HepG2 (cell line): ENCODE data around the gene CCT5. TPM values are rescaled to one million over a fixed set of nuclear protein-coding genes. Genes with fewer than 3 reads are reported as not detected.

Experiments
- ATAC-seq: fragments of 200-7000 bp; cut with Tn5 transposase; 3 replicates; pipeline ENCODE4 v1.9.1; 2020; ENCODE audit warnings: mild to moderate bottlenecking, moderate library complexity
- BruUV-seq: library from RNA; stranded (reverse); fragments of 400-500 nt; replicated peaks from 2 replicates; lab custom pipeline; 2021; lab: Mats Ljungman, UMichigan
- CTCF ChIA-PET: fragments of 300-600 bp; formaldehyde crosslinking; extraction: SDS; loops from one replicate; lab custom pipeline; 2021; ENCODE audit warnings: low total read pairs, inconsistent platforms, low intra/inter-chr PET ratio; lab: Yijun Ruan, JAX
- POLR2A ChIA-PET: fragments of 350-600 bp; sonication (Branson Sonifier 250); formaldehyde crosslinking; loops from one replicate; lab custom pipeline; 2020; ENCODE audit warnings: antibody characterized with exemption, inconsistent platforms; lab: Yijun Ruan, JAX
- DNase-seq: peaks from one replicate; pipeline ENCODE4 v3.0.0-alpha.2; 2015; ENCODE audit warnings: low spot score
- FAIRE-seq: peaks from 3 replicates; lab custom pipeline; 2011; peaks lifted over from hg19 to GRCh38; lab: Jason Lieb, UNC
- H2AFZ ChIP-seq: one replicate; pipeline ENCODE4 v1.6.1; 2011; ENCODE audit warnings: low read length, inconsistent platforms
- H3K27ac ChIP-seq: fragments of 300-600 bp; 3 replicates; pipeline ENCODE4 v1.8.0; 2011; ENCODE audit warnings: mixed run types, mild to moderate bottlenecking, mixed read lengths, low read length, inconsistent platforms; ENCODE audit not compliant: insufficient read depth; ENCODE audit errors: extremely low read length
- H3K27me3 ChIP-seq, 2 experiments: fragments of 200-600 bp in 1 of 2; 2 replicates in 1 of 2; 3 replicates in 1 of 2; pipeline versions ENCODE4 v1.6.0 to v1.8.0; 2011; ENCODE audit warnings: low read length in 2 of 2, mild to moderate bottlenecking in 2 of 2, moderate library complexity in 2 of 2, inconsistent platforms in 1 of 2; ENCODE audit not compliant: insufficient read depth in 2 of 2, control insufficient read depth in 1 of 2
- H3K36me3 ChIP-seq, 2 experiments: fragments of 200-600 bp in 1 of 2; replicated peaks in 1 of 2; 2 replicates in 1 of 2; 3 replicates in 1 of 2; pipeline versions ENCODE4 v1.5.1 to v1.8.0; 2011; ENCODE audit warnings: low read length in 2 of 2, inconsistent platforms in 1 of 2; ENCODE audit not compliant: insufficient read depth in 2 of 2, control insufficient read depth in 1 of 2
- H3K4me1 ChIP-seq: 2 replicates; pipeline ENCODE4 v1.5.1; 2012; ENCODE audit warnings: low read length, inconsistent platforms; ENCODE audit not compliant: insufficient read depth
- H3K4me2 ChIP-seq: 2 replicates; pipeline ENCODE4 v1.6.0; 2011; ENCODE audit warnings: low read depth, low read length, inconsistent platforms
- H3K4me3 ChIP-seq, 3 experiments: fragments of 200-600 bp in 1 of 3; sonication (generic), shearing (Covaris generic) in 1 of 3; replicated peaks in 1 of 3; 2 replicates each; pipeline ENCODE4 v1.5.1; 2011 to 2016; ENCODE audit warnings: low read length in 3 of 3, inconsistent platforms in 2 of 3, low read depth in 2 of 3, mild to moderate bottlenecking in 2 of 3, control low read depth in 1 of 3, mixed read lengths in 1 of 3; ENCODE audit not compliant: insufficient read depth in 1 of 3
- H3K79me2 ChIP-seq: one replicate; pipeline ENCODE4 v1.6.1; 2011; ENCODE audit warnings: low read length, inconsistent platforms; ENCODE audit not compliant: insufficient read depth
- H3K9ac ChIP-seq: 2 replicates; pipeline ENCODE4 v1.6.0; 2011; ENCODE audit warnings: mild to moderate bottlenecking, low read depth, low read length, inconsistent platforms; ENCODE audit not compliant: insufficient read depth
- H3K9me3 ChIP-seq: 2 replicates; pipeline ENCODE4 v1.5.1; 2012; ENCODE audit warnings: mild to moderate bottlenecking, low read length
- H4K20me1 ChIP-seq: 2 replicates; pipeline ENCODE4 v1.6.0; 2011; ENCODE audit warnings: inconsistent platforms, mild to moderate bottlenecking, low read length, moderate library complexity; ENCODE audit not compliant: insufficient read depth
- CBX1 ChIP-seq: IDR thresholded peaks from one replicate; pipeline ENCODE4 v1.6.1; 2016; ENCODE audit warnings: antibody characterized with exemption, low read depth
- ETV6 ChIP-seq: sonication (generic); formaldehyde crosslinking; conservative IDR thresholded peaks from 2 replicates; pipeline ENCODE4 v1.4.0; 2020; ENCODE audit warnings: missing genetic modification reagents
- FOXJ3 ChIP-seq: sonication (generic); formaldehyde crosslinking; IDR thresholded peaks from 2 replicates; pipeline ENCODE4 v1.4.0; 2020; ENCODE audit warnings: missing genetic modification reagents, mild to moderate bottlenecking, borderline replicate concordance
- HNRNPK ChIP-seq: fragments of 200-400 bp; formaldehyde crosslinking; IDR thresholded peaks from 2 replicates; pipeline ENCODE4 v1.6.1; 2018; ENCODE audit warnings: low read length, low read depth, moderate library complexity, mild to moderate bottlenecking; ENCODE audit not compliant: poor library complexity, severe bottlenecking
- KDM5A ChIP-seq: fragments of 200-600 bp; sonication (generic); IDR thresholded peaks from 2 replicates; pipeline ENCODE4 v1.7.0; 2018; ENCODE audit warnings: antibody characterized with exemption, mild to moderate bottlenecking, low read length, borderline replicate concordance
- RARG ChIP-seq: sonication (generic); formaldehyde crosslinking; IDR thresholded peaks from 2 replicates; pipeline ENCODE4 v1.4.0; 2020; ENCODE audit warnings: low read depth, mild to moderate bottlenecking, missing genetic modification reagents
- SCMH1 ChIP-seq: sonication (generic); formaldehyde crosslinking; IDR thresholded peaks from 2 replicates; pipeline ENCODE4 v1.9.0; 2021; ENCODE audit warnings: missing genetic modification reagents, mild to moderate bottlenecking, borderline replicate concordance
- SOX5 ChIP-seq: IDR thresholded peaks from 2 replicates; pipeline ENCODE4 v1.6.1; 2016; ENCODE audit warnings: borderline replicate concordance
- SP140L ChIP-seq: sonication (generic); formaldehyde crosslinking; IDR thresholded peaks from 2 replicates; pipeline ENCODE4 v1.4.0; 2020; ENCODE audit warnings: missing genetic modification reagents, borderline replicate concordance
- ZMYM2 ChIP-seq: sonication (generic); formaldehyde crosslinking; IDR thresholded peaks from 2 replicates; pipeline ENCODE4 v1.8.0; 2022; ENCODE audit warnings: mild to moderate bottlenecking, missing genetic modification reagents
- ZNF143 ChIP-seq: sonication (generic); formaldehyde crosslinking; IDR thresholded peaks from 2 replicates; pipeline ENCODE4 v1.4.0; 2020; ENCODE audit warnings: missing genetic modification reagents
- ZNF205 ChIP-seq: IDR thresholded peaks from 2 replicates; pipeline ENCODE4 v1.6.1; 2018; ENCODE audit warnings: missing biosample characterization, missing genetic modification reagents
- ZNF230 ChIP-seq: sonication (generic); formaldehyde crosslinking; IDR thresholded peaks from 2 replicates; pipeline ENCODE4 v1.4.0; 2020; ENCODE audit warnings: mild to moderate bottlenecking, missing genetic modification reagents
- ZNF234 ChIP-seq: sonication (generic); formaldehyde crosslinking; conservative IDR thresholded peaks from 2 replicates; pipeline ENCODE4 v1.5.1; 2020; ENCODE audit warnings: mild to moderate bottlenecking, missing genetic modification reagents
- ZNF30 ChIP-seq: sonication (generic); formaldehyde crosslinking; IDR thresholded peaks from 2 replicates; pipeline ENCODE4 v1.5.0; 2020; ENCODE audit warnings: mild to moderate bottlenecking, missing genetic modification reagents
- ZNF337 ChIP-seq: sonication (generic); formaldehyde crosslinking; IDR thresholded peaks from 2 replicates; pipeline ENCODE4 v1.5.1; 2020; ENCODE audit warnings: missing genetic modification reagents, low read depth, mild to moderate bottlenecking, borderline replicate concordance
- ZNF350 ChIP-seq: sonication (generic); formaldehyde crosslinking; IDR thresholded peaks from 2 replicates; pipeline ENCODE4 v1.4.0; 2020; ENCODE audit warnings: mild to moderate bottlenecking, low read depth, missing genetic modification reagents, borderline replicate concordance
- ZNF766 ChIP-seq: sonication (generic); formaldehyde crosslinking; IDR thresholded peaks from 2 replicates; pipeline ENCODE4 v1.5.0; 2020; ENCODE audit warnings: missing genetic modification reagents, borderline replicate concordance
- ZSCAN31 ChIP-seq: sonication (generic); formaldehyde crosslinking; IDR thresholded peaks from 2 replicates; pipeline ENCODE4 v1.5.0; 2020; ENCODE audit warnings: low read depth, mild to moderate bottlenecking, missing genetic modification reagents
- WGBS: methylation state at CpG from one replicate; pipeline ENCODE4 v1.1.6; 2017; ENCODE audit warnings: low lambda C conversion rate; 5-methylcytosine and 5-hydroxymethylcytosine counted together
- in situ Hi-C: cut with HindIII; loops from 2 replicates; pipeline ENCODE4 v1.10.0; 2017; ENCODE audit warnings: low pct_unique_long_range_greater_than_20kb; ENCODE audit not compliant: extremely low pct_ligation_motif_present
- intact Hi-C: fragments of 100-400 bp; cut with micrococcal nuclease; formaldehyde crosslinking; loops from one replicate; pipeline ENCODE4 v1.10.0; 2022; ENCODE audit not compliant: unreplicated experiment
- polyA plus RNA-seq, 8 experiments: library from polyadenylated mRNA; depleted of rRNA in 3 of 8; stranded (reverse) in 7 of 8; unstranded in 1 of 8; fragments of >200 nt; fragmentation: Illumina TruSeq in 4 of 8; extraction: Trizol in 4 of 8; gene quantifications; 2 replicates each; pipeline versions ENCODE4 v1.2.1 to v1.2.3, GENCODE V29; 2011 to 2016; ENCODE audit warnings: low read depth in 4 of 8, missing spikeins in 1 of 8, mixed read lengths in 1 of 8; ENCODE audit not compliant: insufficient read depth in 1 of 8
- total RNA-seq, 5 experiments: library from RNA; depleted of rRNA; stranded (reverse); fragments of >200 nt; fragmentation: Illumina TruSeq; extraction: Trizol; gene quantifications; 2 replicates each; pipeline ENCODE4 v1.2.3, GENCODE V29; 2016; ENCODE audit warnings: low read depth in 1 of 5
- TF ChIP-seq, protein P1 (sequence below): sonication (generic); formaldehyde crosslinking; IDR thresholded peaks from 2 replicates; pipeline ENCODE4 v1.5.0; 2020; ENCODE audit warnings: mild to moderate bottlenecking, missing genetic modification reagents, moderate library complexity

The CCT5 gene
- total and polyA plus RNA-seq, 2 of the 13 experiments (the other 11 are each of a cell fraction or from before 2014, with no cell fraction given): 319 to 708 TPM

DNA sequence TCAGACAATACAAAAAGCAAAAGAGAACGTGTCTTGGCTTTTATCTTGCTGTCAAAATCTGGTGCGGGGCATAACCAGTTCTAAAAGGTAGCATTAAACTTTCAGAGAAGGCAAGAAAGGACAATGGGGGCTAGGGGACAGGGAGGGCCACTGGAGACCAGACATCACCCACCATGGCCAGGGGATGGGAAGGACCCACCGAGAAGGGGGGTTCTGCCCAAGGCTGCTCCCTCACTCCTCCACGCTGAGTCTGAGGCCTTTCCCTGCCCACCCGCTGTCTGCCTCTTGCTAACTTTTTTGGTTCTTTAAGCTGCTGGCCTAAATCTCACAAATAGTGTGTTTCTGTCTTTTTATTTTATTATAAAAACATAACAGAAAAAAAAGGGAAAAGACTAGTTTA is 34.0 kb upstream of the CCT5 start (continued):
- TF ChIP-seq ZNF143: no peak

DNA sequence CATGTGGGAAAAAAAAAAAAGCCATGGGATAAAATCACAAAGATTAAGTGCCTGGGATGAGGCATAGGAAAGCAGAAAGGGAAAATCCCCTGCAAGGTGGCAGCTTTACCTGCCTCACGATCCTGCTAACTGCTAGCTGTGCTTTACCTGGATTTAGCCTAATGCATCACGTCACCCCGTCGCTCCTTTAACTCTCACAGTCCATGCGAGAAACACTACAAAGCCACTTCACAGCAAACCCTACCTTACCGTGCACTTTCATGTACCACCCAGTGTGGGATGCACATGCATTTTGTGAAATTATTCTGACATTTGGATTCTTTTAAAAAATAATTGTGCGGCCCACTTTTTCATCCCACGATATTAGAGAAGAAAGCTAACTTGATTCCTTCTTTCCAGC is 31.4 kb upstream of the CCT5 start:
- Histone ChIP-seq H3K4me2 (no peak overlapping the region), H3K9me3 (no peaks in the 10 kb centered on the region), H3K4me3 (no peak overlapping the region), H3K4me1 (no peaks in the 10 kb centered on the region), H4K20me1 (no peaks in the 10 kb centered on the region), H3K27me3 (no peaks in the 10 kb centered on the region), H3K36me3 (no peaks in the 10 kb centered on the region), H2AFZ (no peak overlapping the region), H3K79me2 (no peaks in the 10 kb centered on the region), H3K9ac (no peak overlapping the region), H3K27ac (no peak overlapping the region)
- no TSS peak for BruUV-seq
- 87% methylated on average over 8 of the region's 8 CpGs for WGBS
- POLR2A ChIA-PET: no interaction called here
- ATAC-seq (no peak), FAIRE-seq (no peak), DNase-seq (no peak)
- no peak for TF ChIP-seq ZNF766 (CRISPR knock-in tag)
- TF ChIP-seq ZNF230: no peak
- no peak for TF ChIP-seq FOXJ3 (CRISPR knock-in tag)
- TF ChIP-seq ZNF350 (CRISPR knock-in tag): no peak
- TF ChIP-seq, protein P1, sequence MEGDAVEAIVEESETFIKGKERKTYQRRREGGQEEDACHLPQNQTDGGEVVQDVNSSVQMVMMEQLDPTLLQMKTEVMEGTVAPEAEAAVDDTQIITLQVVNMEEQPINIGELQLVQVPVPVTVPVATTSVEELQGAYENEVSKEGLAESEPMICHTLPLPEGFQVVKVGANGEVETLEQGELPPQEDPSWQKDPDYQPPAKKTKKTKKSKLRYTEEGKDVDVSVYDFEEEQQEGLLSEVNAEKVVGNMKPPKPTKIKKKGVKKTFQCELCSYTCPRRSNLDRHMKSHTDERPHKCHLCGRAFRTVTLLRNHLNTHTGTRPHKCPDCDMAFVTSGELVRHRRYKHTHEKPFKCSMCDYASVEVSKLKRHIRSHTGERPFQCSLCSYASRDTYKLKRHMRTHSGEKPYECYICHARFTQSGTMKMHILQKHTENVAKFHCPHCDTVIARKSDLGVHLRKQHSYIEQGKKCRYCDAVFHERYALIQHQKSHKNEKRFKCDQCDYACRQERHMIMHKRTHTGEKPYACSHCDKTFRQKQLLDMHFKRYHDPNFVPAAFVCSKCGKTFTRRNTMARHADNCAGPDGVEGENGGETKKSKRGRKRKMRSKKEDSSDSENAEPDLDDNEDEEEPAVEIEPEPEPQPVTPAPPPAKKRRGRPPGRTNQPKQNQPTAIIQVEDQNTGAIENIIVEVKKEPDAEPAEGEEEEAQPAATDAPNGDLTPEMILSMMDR (CRISPR knock-in tag): no peak
- TF ChIP-seq ETV6 (CRISPR knock-in tag): no peak
- TF ChIP-seq SCMH1 (CRISPR knock-in tag): no peak
- TF ChIP-seq SP140L (CRISPR knock-in tag): no peak
- no peak for TF ChIP-seq ZNF30 (CRISPR knock-in tag)
- TF ChIP-seq KDM5A: no peak
- TF ChIP-seq ZNF234 (CRISPR knock-in tag): no peak
- TF ChIP-seq ZNF337 (CRISPR knock-in tag): no peak
- no peak for TF ChIP-seq ZSCAN31 (CRISPR knock-in tag)
- no peak for TF ChIP-seq RARG (CRISPR knock-in tag)
- no peak for TF ChIP-seq CBX1
- no peak for TF ChIP-seq ZMYM2 (CRISPR knock-in tag)
- TF ChIP-seq ZNF205: no peak
- no peak for TF ChIP-seq SOX5 (CRISPR knock-in tag)
- TF ChIP-seq HNRNPK: no peak
- in situ Hi-C loops: no loop called here
- intact Hi-C loops: no loop called here
- CTCF ChIA-PET: no interaction called here
